ENCODE results near the gene RPS8. TPM values are rescaled to one million over a fixed set of nuclear protein-coding genes. Genes with fewer than 3 reads are reported as not detected.
A peak's percentile ranks its signal among the peaks of the same experiment; 100 is the strongest.
"Not testable (repeated sequence)": the region's sequence is repeated elsewhere in the genome, so short reads cannot be mapped to it uniquely, and the experiment has no call there.

Gene RPS8
- total RNA-seq (2014; rRNA removed; shearing (Covaris generic)): 2,103 and 2,284 TPM in 2 replicates
- 1,389 and 1,763 TPM in 2 replicates for polyA plus RNA-seq (2015; cell fraction: cytosol; rRNA removed)
- 510 and 564 TPM in 2 replicates for polyA plus RNA-seq (2015; cell fraction: nucleus; rRNA removed)

DNA sequence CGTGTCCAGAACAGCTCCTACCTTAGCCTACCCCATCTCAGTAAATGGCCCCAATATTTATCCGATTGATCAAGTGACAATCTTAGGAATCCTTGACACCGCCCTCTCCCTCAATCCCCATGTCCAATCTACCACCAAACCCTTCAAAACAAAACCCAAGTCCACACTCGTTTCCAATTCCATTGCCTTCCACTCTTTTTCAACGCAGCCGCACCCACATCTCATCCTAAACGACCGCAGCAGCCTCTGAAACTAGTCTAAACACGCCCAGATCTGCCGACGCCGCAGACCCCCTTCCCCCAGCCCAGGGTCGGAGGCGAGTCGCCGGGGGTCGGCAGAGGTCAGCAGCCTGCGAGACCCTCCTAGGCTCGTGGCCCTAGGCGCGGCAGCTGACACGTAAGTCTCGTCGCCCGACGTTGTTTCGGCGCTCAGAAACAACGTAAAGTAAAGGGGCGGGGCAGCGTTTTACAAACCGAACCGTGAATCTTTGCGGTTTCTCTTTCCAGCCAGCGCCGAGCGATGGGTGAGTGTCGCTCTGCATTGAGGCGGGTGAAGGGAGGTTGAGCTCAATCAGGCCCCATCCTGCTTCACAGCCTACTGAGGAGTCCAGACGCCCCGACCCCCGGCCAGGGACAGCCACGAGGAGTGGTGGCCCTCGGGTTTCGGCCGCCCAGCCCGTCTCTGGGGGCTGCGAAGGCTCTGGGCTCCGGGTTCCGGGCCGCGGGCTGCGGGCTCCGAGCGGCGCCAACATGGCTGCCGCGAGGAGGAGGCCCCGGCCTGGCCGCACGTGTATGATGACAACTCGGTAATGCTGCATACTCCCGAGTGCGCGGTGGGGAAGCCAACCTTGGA is at the start of gene RPS8:
Gene RPS8 (plus strand): TSS at position 463 of the 852 bp plus-strand sequence. CDS start 57 bp downstream, at position 520.
- peak; percentile 94 for DNase-seq (ENCODE audit: low read depth, low spot score)
- in situ Hi-C loops (cut with HindIII; ENCODE audit: low pct_unique_long_range_greater_than_20kb, low sequenced_read_pairs): no loop called here

- peak; percentile 95 for DNase-seq (ENCODE audit: low read depth, low spot score)
- in situ Hi-C loops (cut with HindIII; ENCODE audit: low pct_unique_long_range_greater_than_20kb, low sequenced_read_pairs): no loop called here
Observed at GRCh38 chr1:44730741-44731512, 44.4 kb upstream of the RPS8 start, which contains the start of gene RNU5D-1. Gene RNU5D-1 (minus strand): TSS chr1:44731170.

DNA sequence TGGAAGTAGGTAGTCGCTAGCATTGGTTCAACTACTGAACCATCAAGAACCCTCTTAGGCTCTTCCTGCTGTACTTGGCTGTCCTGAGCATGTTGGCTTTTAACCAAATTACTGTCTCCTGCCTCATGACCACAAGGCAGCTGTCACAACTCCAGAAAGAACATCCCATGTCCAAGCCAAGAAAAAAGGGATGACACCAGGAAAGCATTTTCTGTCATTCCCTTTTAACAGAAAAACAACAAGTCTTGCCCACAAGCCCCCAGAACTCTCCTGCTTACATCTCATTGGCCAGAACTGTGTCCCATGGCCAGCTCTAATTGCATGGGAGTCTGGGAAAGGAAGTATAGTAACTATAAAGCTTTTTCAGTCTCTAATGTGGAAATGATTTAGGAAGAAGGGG is 42.0 kb upstream of the RPS8 start:
- in situ Hi-C loops (cut with HindIII; ENCODE audit: low pct_unique_long_range_greater_than_20kb, low sequenced_read_pairs): no loop called here
- DNase-seq (ENCODE audit: low read depth, low spot score): peak; percentile 21

DNA sequence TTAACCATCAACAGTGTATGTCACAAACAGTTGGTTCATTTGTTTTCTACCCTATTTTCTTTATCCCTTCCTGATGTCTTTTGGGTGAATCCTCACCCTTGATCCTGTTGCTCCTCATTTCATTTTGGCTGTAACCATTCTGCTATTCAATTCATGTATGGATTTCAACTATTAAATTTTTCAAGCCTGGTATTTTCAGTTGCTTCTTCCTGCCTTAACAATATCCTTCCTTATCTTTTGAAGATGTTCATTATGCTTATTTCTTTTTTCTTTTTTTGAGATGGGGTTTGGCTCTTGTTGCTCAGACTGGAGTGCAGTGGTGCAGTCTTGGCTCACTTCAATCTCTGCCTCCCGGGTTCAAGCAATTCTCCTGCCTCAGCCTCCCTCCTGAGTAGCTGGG is 41.6 kb upstream of the RPS8 start:
- DNase-seq (ENCODE audit: low read depth, low spot score): no peak
- in situ Hi-C loops (cut with HindIII; ENCODE audit: low pct_unique_long_range_greater_than_20kb, low sequenced_read_pairs): no loop called here

DNA sequence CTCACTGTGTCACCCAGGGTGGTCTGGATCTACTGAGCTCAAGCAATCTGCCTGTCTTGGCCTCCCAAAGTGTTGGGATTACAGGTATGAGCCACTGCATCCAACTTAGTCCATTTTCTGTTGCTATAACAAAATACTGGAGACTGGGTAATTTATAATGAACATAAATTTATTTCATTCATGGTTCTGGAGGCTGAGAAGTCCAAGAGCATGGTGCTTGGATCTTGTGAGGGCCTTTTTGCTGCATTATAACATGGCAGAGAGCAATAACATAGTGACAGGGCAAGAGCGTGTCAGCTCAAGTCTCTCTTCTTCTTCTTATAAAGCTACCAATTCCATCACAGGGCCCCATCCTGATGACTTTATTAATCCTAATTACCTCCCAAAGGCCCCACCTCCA is 39.3 kb upstream of the RPS8 start:
- in situ Hi-C loops (cut with HindIII; ENCODE audit: low pct_unique_long_range_greater_than_20kb, low sequenced_read_pairs): no loop called here
- DNase-seq (ENCODE audit: low read depth, low spot score): no peak

DNA sequence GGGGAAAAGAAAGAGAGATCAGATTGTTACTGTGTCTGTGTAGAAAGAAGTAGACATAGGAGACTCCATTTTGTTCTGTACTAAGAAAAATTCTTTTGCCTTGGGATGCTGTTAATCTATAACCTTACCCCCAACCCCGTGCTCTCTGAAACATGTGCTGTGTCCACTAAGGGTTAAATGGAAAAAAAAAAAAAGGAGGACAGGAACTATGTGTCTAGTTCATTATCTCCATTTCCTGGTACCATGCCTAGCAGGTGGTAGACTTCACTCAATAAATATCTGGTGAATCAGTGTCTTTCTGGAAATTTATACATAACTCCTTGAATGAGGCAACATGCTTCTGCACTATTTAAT is 36.4 kb upstream of the RPS8 start:
- in situ Hi-C loops (cut with HindIII; ENCODE audit: low pct_unique_long_range_greater_than_20kb, low sequenced_read_pairs); DNase-seq (ENCODE audit: low read depth, low spot score): not testable (repeated sequence)

DNA sequence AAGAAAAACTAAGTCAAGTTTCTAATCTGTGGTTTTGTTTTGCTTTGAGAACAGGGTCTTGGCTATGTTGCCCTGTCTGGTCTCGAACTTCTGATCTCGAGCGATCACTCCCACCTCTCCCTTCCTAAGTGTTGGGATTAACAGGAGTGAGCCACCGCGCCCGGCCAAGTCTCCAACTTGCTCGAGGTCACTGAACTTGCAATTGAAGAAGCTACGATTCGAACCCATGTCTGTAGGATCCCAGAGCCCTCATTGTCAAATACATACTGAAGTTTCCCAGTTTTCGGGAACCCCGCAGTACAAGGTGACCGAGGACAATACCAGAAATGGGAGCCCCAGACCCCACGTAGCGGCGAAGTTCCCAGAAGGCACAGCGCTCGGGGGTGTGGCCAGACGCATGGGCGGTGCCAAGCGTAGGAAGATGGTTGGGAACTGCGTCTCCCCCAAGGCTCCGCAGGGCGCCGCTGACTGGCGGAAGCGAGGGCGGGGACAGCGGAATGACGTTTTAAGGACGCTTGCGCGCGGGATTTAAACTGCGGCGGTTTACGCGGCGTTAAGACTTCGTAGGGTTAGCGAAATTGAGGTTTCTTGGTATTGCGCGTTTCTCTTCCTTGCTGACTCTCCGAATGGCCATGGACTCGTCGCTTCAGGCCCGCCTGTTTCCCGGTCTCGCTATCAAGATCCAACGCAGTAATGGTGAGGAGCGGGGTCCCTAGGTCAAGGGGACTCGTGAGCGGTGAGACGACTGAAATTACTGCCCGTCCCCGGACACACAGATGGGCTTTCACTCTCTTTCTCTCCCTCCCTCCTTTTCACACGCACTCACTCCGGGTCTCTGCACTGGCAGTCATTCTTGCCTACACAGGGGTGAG is 35.8 kb upstream of the RPS8 start, which contains the start of gene KIF2C:
Gene KIF2C (plus strand): TSS at position 531 of the 872 bp plus-strand sequence. CDS start 96 bp downstream, at position 627.
- in situ Hi-C loops (cut with HindIII; ENCODE audit: low pct_unique_long_range_greater_than_20kb, low sequenced_read_pairs): no loop called here
- DNase-seq (ENCODE audit: low read depth, low spot score): peak; percentile 96

- in situ Hi-C loops (cut with HindIII; ENCODE audit: low pct_unique_long_range_greater_than_20kb, low sequenced_read_pairs): no loop called here
Observed at GRCh38 chr1:44740179-44740617, 35.1 kb upstream of the RPS8 start.

DNA sequence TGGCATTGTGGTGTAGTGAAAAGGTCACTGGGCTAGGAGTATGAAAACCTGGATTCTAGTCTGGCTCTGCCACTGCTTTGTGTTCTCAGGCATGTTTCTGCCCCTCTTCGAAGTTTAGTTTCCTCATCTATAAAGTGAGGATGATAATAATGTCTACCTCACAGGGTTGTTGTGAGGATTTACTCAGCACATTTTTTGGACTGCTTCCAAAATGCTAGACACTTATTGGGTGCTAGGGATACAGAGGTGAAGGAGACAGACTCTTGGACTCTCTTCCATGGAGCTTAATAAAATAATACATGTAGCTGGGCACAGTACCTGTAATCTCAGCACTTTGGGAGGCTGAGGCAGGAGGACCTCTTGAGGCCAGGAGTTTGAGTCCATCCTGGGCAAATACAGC is 32.1 kb upstream of the RPS8 start:
- in situ Hi-C loops (cut with HindIII; ENCODE audit: low pct_unique_long_range_greater_than_20kb, low sequenced_read_pairs): no loop called here
- no peak for DNase-seq (ENCODE audit: low read depth, low spot score)

More at GRCh38 chr1:44740179-44740617, 35.1 kb upstream of the RPS8 start:
- DNase-seq (ENCODE audit: low read depth, low spot score): no peak

DNA sequence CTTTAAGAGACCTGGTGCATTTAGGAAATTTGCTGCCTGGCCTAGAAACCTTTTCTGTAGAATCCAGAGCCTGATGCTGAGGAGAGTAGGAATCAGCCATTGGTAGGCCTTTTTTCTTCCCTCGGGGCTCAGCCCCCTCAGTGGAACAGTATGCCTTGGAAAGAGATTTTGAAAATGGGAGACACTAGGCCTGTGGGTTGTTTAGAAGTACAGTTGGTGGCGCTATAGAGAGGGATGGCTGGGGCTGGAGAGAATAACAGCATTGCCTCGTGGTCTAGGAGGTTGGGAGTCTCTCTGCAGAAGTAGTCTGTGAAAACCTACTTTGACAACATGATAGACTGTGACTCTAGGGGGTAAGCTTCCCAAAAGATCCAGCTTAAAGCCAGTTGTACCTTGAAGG is 27.5 kb upstream of the RPS8 start:
- in situ Hi-C loops (cut with HindIII; ENCODE audit: low pct_unique_long_range_greater_than_20kb, low sequenced_read_pairs): no loop called here
- peak; percentile 42 for DNase-seq (ENCODE audit: low read depth, low spot score)

DNA sequence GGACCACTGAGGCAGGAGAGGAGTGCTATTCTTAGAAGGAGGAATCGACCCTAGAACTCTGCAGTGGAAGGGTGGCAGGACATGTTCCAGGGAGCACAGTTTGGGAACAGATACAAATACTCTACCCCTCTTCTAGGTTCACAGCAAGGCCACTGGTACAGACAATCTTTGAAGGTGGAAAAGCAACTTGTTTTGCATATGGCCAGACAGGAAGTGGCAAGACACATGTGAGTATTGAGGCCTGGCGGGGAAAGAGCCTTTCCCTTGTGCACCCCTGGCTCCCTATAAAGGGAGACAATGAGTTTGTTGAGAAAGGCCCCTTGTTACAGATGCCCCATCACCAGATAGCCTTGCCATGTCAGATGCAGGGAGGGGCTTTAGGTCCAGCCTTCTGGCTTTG is 17.9 kb upstream of the RPS8 start:
- no peak for DNase-seq (ENCODE audit: low read depth, low spot score)
- in situ Hi-C loops (cut with HindIII; ENCODE audit: low pct_unique_long_range_greater_than_20kb, low sequenced_read_pairs): no loop called here

GRCh38 chr1:44759077-44759476 is 16.3 kb upstream of the RPS8 start:
- DNase-seq (ENCODE audit: low read depth, low spot score): no peak
- in situ Hi-C loops (cut with HindIII; ENCODE audit: low pct_unique_long_range_greater_than_20kb, low sequenced_read_pairs): no loop called here

GRCh38 chr1:44760876-44761275 is 14.5 kb upstream of the RPS8 start:
- no peak for DNase-seq (ENCODE audit: low read depth, low spot score)
- in situ Hi-C loops (cut with HindIII; ENCODE audit: low pct_unique_long_range_greater_than_20kb, low sequenced_read_pairs): no loop called here

- in situ Hi-C loops (cut with HindIII; ENCODE audit: low pct_unique_long_range_greater_than_20kb, low sequenced_read_pairs); DNase-seq (ENCODE audit: low read depth, low spot score): not testable (repeated sequence)
Observed at GRCh38 chr1:44766421-44766820, 8.9 kb upstream of the RPS8 start.

DNA sequence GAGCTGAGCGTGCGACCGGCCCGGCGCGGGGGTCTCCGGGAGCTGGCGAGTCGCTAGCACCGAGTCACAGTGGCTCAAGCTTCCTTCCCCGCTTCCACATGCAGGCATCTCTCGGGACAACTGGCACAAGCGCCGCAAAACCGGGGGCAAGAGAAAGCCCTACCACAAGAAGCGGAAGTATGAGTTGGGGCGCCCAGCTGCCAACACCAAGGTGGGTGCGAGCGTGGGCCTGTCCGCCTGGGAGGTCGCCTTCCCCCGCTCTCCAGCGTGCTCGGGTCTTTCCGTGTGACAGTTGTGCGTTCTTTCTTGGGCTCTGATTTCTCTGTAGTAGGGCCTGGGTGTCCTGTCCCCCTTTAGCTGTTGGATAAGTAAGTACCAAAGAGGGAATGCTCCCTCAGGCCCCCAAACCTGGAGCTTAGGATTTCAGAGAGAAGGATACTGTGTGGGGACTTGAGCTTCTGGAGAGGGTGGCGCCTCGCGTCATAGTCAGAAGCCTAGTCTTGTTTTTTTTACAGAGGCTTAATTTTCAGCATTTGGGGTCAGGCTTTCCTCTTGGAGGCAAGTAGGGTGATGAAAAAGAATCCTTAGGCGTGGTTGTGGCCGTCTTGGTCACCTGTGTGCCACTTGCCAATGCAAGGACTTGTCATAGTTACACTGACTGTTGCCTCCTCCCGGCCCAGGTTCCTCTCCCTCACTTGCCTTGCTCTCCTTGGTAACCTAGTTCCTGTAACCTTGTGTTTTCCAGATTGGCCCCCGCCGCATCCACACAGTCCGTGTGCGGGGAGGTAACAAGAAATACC is 790 bp downstream of the RPS8 start:
- in situ Hi-C loops (cut with HindIII; ENCODE audit: low pct_unique_long_range_greater_than_20kb, low sequenced_read_pairs): no loop called here
- DNase-seq (ENCODE audit: low read depth, low spot score): no peak

GRCh38 chr1:44776730-44777068 is 1.4 kb downstream of the RPS8 start:
- in situ Hi-C loops (cut with HindIII; ENCODE audit: low pct_unique_long_range_greater_than_20kb, low sequenced_read_pairs): no loop called here
- no peak for DNase-seq (ENCODE audit: low read depth, low spot score)

DNA sequence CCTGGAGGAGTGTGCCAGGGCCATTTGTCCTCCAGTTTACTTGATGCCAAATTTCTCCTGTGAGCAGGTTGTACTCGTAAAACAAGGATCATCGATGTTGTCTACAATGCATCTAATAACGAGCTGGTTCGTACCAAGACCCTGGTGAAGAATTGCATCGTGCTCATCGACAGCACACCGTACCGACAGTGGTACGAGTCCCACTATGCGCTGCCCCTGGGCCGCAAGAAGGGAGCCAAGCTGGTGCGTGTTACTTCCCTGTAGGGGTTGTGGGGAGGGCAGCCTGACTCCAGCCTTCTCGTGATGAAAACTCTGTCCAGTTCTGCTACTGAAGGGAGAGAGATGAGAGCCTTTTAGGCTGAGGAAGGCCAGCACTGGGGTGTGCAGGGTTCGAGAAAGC is 2.2 kb downstream of the RPS8 start:
- DNase-seq (ENCODE audit: low read depth, low spot score): no peak
- in situ Hi-C loops (cut with HindIII; ENCODE audit: low pct_unique_long_range_greater_than_20kb, low sequenced_read_pairs): no loop called here
